ENCODE results near the gene SORCS2.

Gene SORCS2

GRCh38 chr4:7198440-7199128 lies 6.2 kb downstream of the SORCS2 start:
- peak; percentile 3 for DNase-seq
- Histone ChIP-seq H3K4me1 (peaks cover 1% of the 10 kb centered on the region), H3K4me3 (ENCODE audit: low read depth, low read length) (no peak overlapping the region), H3K9me3 (no peaks in the 10 kb centered on the region), H3K36me3 (no peaks in the 10 kb centered on the region), H3K27me3 (peaks cover 2% of the 10 kb centered on the region)
- TF ChIP-seq, protein P1, sequence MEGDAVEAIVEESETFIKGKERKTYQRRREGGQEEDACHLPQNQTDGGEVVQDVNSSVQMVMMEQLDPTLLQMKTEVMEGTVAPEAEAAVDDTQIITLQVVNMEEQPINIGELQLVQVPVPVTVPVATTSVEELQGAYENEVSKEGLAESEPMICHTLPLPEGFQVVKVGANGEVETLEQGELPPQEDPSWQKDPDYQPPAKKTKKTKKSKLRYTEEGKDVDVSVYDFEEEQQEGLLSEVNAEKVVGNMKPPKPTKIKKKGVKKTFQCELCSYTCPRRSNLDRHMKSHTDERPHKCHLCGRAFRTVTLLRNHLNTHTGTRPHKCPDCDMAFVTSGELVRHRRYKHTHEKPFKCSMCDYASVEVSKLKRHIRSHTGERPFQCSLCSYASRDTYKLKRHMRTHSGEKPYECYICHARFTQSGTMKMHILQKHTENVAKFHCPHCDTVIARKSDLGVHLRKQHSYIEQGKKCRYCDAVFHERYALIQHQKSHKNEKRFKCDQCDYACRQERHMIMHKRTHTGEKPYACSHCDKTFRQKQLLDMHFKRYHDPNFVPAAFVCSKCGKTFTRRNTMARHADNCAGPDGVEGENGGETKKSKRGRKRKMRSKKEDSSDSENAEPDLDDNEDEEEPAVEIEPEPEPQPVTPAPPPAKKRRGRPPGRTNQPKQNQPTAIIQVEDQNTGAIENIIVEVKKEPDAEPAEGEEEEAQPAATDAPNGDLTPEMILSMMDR (IDR thresholded peaks at IDR 0.05; ENCODE audit: low read depth, low read length): no peak

GRCh38 chr4:7199129-7199725 lies 6.9 kb downstream of the SORCS2 start:
- H3K36me3 ChIP-seq: no peaks in the 10 kb centered on the region
- peak; percentile 2 for DNase-seq
- TF ChIP-seq, protein P1 (IDR thresholded peaks at IDR 0.05; ENCODE audit: low read depth, low read length): no peak
- H3K27me3 ChIP-seq: no peaks in the 10 kb centered on the region
- H3K9me3 ChIP-seq: no peaks in the 10 kb centered on the region
- no peaks in the 10 kb centered on the region for H3K4me1 ChIP-seq
- no peak overlapping the region for H3K4me3 ChIP-seq (ENCODE audit: low read depth, low read length)

GRCh38 chr4:7199771-7200441 lies 7.6 kb downstream of the SORCS2 start:
- no peaks in the 10 kb centered on the region for H3K4me1 ChIP-seq
- H3K36me3 ChIP-seq: no peaks in the 10 kb centered on the region
- DNase-seq: peak; percentile 3
- H3K4me3 ChIP-seq (ENCODE audit: low read depth, low read length): no peak overlapping the region
- H3K27me3 ChIP-seq: no peaks in the 10 kb centered on the region
- H3K9me3 ChIP-seq: no peaks in the 10 kb centered on the region
- TF ChIP-seq, protein P1 (IDR thresholded peaks at IDR 0.05; ENCODE audit: low read depth, low read length): no peak

- peak; percentile 2 for DNase-seq
- no peaks in the 10 kb centered on the region for H3K27me3 ChIP-seq
- no peaks in the 10 kb centered on the region for H3K36me3 ChIP-seq
- H3K4me3 ChIP-seq (ENCODE audit: low read depth, low read length): no peak overlapping the region
- TF ChIP-seq, protein P1 (IDR thresholded peaks at IDR 0.05; ENCODE audit: low read depth, low read length): no peak
- H3K9me3 ChIP-seq: no peaks in the 10 kb centered on the region
- H3K4me1 ChIP-seq: no peaks in the 10 kb centered on the region
Observed at GRCh38 chr4:7200801-7201200, 8.5 kb downstream of the SORCS2 start.

DNA sequence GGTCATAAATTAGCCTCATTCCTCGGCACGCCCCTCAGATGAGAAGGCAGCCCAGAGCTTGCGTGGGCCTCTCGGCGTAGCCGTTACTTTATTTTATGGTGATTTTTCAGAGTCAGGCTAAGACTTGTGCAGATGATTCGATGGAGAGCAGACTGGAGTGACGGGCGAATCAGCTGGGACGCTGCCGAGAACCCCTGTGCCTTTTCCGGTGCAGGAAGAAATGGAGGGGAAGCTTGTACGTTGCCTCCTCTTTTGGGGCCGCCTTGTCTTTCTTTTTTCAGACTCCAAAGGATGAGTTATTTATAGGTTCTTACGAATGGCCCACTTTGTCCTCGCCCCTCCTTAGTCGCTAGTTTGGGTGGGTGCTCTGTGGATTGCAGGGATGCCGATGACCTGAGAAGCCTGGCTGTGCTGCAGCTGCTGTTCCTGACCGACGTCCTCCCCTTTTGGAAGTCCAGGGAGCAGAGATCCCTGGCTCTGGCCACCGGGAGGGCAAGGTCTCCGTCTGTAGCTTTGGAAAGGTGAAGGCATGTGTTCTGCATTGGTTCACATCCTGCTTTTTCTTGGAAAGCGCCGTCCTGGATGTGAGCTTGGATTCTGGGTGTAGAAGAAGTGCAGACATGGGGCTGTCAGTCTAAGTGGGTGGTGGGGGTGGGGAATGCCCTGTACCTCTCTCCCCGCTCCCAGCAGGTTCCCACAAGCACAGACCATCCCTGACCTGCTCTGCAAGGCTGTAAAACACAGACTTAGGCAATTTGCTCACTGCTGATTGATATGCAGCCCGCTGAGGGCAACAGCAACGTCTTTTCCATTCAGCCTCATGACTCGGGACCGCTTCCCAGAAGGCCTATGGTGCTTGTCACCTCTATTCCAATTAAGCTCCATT lies 9.3 kb downstream of the SORCS2 start:
- peak; percentile 2 for DNase-seq
- Histone ChIP-seq H3K36me3 (no peaks in the 10 kb centered on the region), H3K4me1 (peaks cover 5% of the 10 kb centered on the region), H3K4me3 (ENCODE audit: low read depth, low read length) (no peak overlapping the region), H3K9me3 (no peaks in the 10 kb centered on the region), H3K27me3 (no peaks in the 10 kb centered on the region)
- TF ChIP-seq, protein P1 (IDR thresholded peaks at IDR 0.05; ENCODE audit: low read depth, low read length): no peak

All from BE2C (cell line).